Rectal smooth muscle tissue (tissue), 1 donor: ENCODE data around the gene ADTRP.
"Not testable (repeated sequence)": the region's sequence is repeated elsewhere in the genome, so short reads cannot be mapped to it uniquely, and the experiment has no call there.

Experiments
- H3K27ac ChIP-seq: one replicate; pipeline ENCODE4 v1.7.0; 2013; ENCODE audit warnings: low read depth, low read length, inconsistent platforms
- H3K27me3 ChIP-seq: one replicate; pipeline ENCODE4 v1.7.0; 2013; ENCODE audit warnings: low read length; ENCODE audit not compliant: control insufficient read depth, insufficient read depth
- H3K36me3 ChIP-seq: one replicate; pipeline ENCODE4 v1.7.0; 2013; ENCODE audit warnings: low read length; ENCODE audit not compliant: control insufficient read depth, insufficient read depth
- H3K4me1 ChIP-seq: one replicate; pipeline ENCODE4 v1.7.0; 2013; ENCODE audit warnings: low read length; ENCODE audit not compliant: control insufficient read depth, insufficient read depth
- H3K4me3 ChIP-seq: one replicate; pipeline ENCODE4 v1.7.0; 2013; ENCODE audit warnings: low read length
- H3K9ac ChIP-seq: one replicate; pipeline ENCODE4 v1.7.0; 2013; ENCODE audit warnings: low read length

Gene ADTRP

GRCh38 chr6:11811644-11812264, 33.2 kb upstream of the ADTRP start:
- Histone ChIP-seq H3K27me3 (no peaks in the 10 kb centered on the region), H3K4me3 (no peak overlapping the region), H3K27ac (no peak overlapping the region), H3K36me3 (no peaks in the 10 kb centered on the region), H3K9ac (no peak overlapping the region), H3K4me1 (peaks cover 5% of the 10 kb centered on the region)

- peaks cover 5% of the 10 kb centered on the region for H3K4me1 ChIP-seq
- H3K36me3 ChIP-seq, result no peaks in the 10 kb centered on the region
Measured at GRCh38 chr6:11810854-11811643, 32.4 kb upstream of the ADTRP start.

GRCh38 chr6:11810039-11810541, 31.5 kb upstream of the ADTRP start:
- Histone ChIP-seq H3K9ac (no peak overlapping the region), H3K36me3 (no peaks in the 10 kb centered on the region), H3K27ac (no peak overlapping the region), H3K27me3 (no peaks in the 10 kb centered on the region), H3K4me3 (no peak overlapping the region), H3K4me1 (peaks cover 5% of the 10 kb centered on the region)

More at GRCh38 chr6:11810854-11811643, 32.4 kb upstream of the ADTRP start:
- Histone ChIP-seq H3K9ac (no peak overlapping the region), H3K4me3 (no peak overlapping the region), H3K27me3 (no peaks in the 10 kb centered on the region), H3K27ac (no peak overlapping the region)

GRCh38 chr6:11808054-11808453, 29.5 kb upstream of the ADTRP start:
- no peak overlapping the region for H3K4me3 ChIP-seq
- H3K9ac ChIP-seq, result no peak overlapping the region
- no peaks in the 10 kb centered on the region for H3K36me3 ChIP-seq
- H3K27ac ChIP-seq, result no peak overlapping the region
- H3K4me1 ChIP-seq, result peaks cover 5% of the 10 kb centered on the region
- no peaks in the 10 kb centered on the region for H3K27me3 ChIP-seq

GRCh38 chr6:11806561-11807317, 28.1 kb upstream of the ADTRP start:
- Histone ChIP-seq H3K4me3 (no peak overlapping the region), H3K36me3 (no peaks in the 10 kb centered on the region), H3K9ac (no peak overlapping the region), H3K27ac (no peak overlapping the region), H3K27me3 (no peaks in the 10 kb centered on the region), H3K4me1 (peaks cover 5% of the 10 kb centered on the region)

- Histone ChIP-seq H3K36me3 (no peaks in the 10 kb centered on the region), H3K4me3 (no peak overlapping the region), H3K4me1 (peaks cover 5% of the 10 kb centered on the region), H3K27me3 (no peaks in the 10 kb centered on the region), H3K9ac (no peak overlapping the region), H3K27ac (no peak overlapping the region)
Measured at GRCh38 chr6:11805259-11806053, 26.9 kb upstream of the ADTRP start.

- Histone ChIP-seq H3K4me1 (no peaks in the 10 kb centered on the region), H3K27me3 (no peaks in the 10 kb centered on the region), H3K36me3 (no peaks in the 10 kb centered on the region), H3K9ac (no peak overlapping the region), H3K27ac (no peak overlapping the region), H3K4me3 (no peak overlapping the region)
Measured at GRCh38 chr6:11804701-11805100, 26.1 kb upstream of the ADTRP start.

- H3K4me3 ChIP-seq, result no peak overlapping the region
- no peak overlapping the region for H3K27ac ChIP-seq
- no peak overlapping the region for H3K9ac ChIP-seq
- no peaks in the 10 kb centered on the region for H3K4me1 ChIP-seq
- no peaks in the 10 kb centered on the region for H3K27me3 ChIP-seq
- H3K36me3 ChIP-seq, result no peaks in the 10 kb centered on the region
Measured at GRCh38 chr6:11804135-11804534, 25.5 kb upstream of the ADTRP start.

- no peak overlapping the region for H3K9ac ChIP-seq
- no peaks in the 10 kb centered on the region for H3K27me3 ChIP-seq
- H3K36me3 ChIP-seq, result no peaks in the 10 kb centered on the region
- H3K27ac ChIP-seq, result no peak overlapping the region
- no peak overlapping the region for H3K4me3 ChIP-seq
- H3K4me1 ChIP-seq, result no peaks in the 10 kb centered on the region
Measured at GRCh38 chr6:11803591-11803971, 25.0 kb upstream of the ADTRP start.

GRCh38 chr6:11802886-11803590, 24.4 kb upstream of the ADTRP start:
- H3K27me3 ChIP-seq, result no peaks in the 10 kb centered on the region

GRCh38 chr6:11800531-11800930, 21.9 kb upstream of the ADTRP start:
- not testable (repeated sequence) for H3K27me3 ChIP-seq, H3K9ac ChIP-seq, H3K4me3 ChIP-seq, H3K36me3 ChIP-seq, H3K4me1 ChIP-seq, H3K27ac ChIP-seq

More at GRCh38 chr6:11802886-11803590, 24.4 kb upstream of the ADTRP start:
- Histone ChIP-seq H3K27ac (no peak overlapping the region), H3K4me3 (no peak overlapping the region), H3K9ac (no peak overlapping the region), H3K4me1 (no peaks in the 10 kb centered on the region), H3K36me3 (no peaks in the 10 kb centered on the region)
